HG03196 (cell line): ENCODE measurements around the gene KIF2C.
"Not testable (repeated sequence)": the region's sequence is repeated elsewhere in the genome, so short reads cannot be mapped to it uniquely, and the experiment has no call there.

Experiments
- ATAC-seq: cut with Tn5 transposase; IDR thresholded peaks from one replicate; pipeline ENCODE4 v1.9.1; 2021; ENCODE audit not compliant: unreplicated experiment

KIF2C gene

DNA sequence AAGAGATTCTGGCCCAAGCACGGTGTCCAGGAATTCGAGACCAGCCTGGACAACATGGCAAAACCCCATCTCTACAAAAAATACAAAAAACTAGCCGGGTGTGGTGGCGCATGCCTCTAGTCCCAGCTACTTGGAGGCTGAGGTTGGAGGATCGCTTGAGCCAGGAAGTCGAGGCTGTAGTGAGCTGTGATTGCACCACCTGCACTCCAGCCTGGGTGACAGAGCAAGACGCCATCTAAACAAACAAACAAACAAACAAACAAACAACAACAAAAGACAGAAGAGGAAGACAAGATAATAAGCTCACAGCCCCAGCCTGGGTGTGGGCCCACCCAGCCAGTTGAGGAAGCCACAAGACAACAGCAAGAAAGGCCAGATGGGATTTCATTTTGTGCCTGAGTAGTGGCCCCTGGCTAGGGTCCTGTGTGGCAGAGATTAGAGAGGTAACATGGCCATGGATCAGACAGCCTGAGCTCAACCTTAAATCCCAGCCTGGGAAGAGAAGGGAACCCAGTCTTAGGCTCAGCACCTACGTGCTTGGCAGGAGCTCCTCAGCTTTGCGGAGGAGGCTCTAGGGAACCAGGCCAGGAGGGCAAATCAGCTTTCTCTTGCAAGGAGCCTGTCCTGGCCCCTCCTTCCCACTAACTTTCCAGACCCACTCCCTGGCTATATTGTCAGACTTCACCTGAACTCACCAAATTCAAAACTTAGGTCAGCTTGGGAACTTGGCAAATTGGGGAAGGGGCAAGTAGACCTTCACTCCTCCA, 53.3 kb downstream of the KIF2C start:
- ATAC-seq: no peak

DNA sequence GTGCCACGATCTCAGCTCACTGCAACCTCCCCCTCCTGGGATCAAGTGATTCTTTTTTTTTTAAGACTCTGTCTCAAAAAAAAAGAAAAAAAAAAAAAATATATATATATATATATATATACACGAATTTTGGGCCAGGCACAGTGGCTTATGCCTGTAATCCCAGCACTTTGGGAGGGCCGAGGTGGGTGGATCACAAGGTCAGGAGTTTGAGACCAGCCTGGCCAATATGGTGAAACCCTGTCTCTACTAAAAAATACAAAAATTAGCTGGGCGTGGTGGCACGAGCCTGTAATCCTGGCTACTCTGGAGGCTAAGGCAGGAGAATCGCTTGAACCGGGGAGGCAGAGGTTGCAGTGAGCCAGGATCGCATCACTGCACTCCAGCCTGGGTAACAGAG, 58.2 kb downstream of the KIF2C start:
- not testable (repeated sequence) for ATAC-seq

DNA sequence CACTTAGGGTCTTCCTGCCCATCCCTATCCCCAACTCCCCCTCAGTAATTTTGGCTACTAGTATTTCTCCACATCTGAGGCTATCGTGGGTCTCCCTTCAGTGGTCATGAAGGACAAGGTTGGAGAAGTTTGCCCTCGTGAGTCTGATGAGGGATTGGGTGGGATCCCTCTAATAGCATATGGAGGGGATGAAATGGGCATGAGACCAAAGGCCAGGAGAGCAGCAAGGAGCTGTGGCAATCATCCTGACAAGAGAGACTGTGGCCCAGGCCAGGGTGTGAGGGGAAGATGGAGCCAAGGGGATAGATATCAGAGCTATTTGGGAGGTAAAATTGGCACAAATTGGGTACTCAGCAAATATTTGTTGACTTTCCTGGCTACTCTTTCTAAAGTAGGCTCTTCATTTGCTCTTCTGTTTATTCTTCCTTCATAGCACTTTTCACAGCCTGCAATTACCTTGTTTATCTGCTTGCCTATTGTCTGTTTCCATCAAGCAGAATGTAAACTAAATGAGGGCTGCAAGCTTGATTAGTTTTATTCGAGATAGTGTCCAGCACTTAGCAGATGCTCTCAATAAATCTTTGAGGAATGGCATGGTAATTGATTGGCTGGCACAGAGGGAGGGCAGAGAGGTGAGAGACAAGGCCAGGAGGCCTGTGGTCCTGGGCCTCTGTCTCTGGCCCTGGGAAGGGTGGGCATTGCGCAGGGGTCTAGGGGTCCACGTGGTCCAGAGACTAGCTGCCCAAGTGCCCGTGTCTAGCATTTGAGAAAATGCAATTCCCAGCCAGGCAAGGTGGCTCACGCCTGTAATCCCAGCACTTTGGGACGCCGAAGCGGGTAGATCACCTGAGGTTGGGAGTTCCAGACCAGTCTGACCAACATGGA, 59.1 kb downstream of the KIF2C start:
- ATAC-seq: no peak

DNA sequence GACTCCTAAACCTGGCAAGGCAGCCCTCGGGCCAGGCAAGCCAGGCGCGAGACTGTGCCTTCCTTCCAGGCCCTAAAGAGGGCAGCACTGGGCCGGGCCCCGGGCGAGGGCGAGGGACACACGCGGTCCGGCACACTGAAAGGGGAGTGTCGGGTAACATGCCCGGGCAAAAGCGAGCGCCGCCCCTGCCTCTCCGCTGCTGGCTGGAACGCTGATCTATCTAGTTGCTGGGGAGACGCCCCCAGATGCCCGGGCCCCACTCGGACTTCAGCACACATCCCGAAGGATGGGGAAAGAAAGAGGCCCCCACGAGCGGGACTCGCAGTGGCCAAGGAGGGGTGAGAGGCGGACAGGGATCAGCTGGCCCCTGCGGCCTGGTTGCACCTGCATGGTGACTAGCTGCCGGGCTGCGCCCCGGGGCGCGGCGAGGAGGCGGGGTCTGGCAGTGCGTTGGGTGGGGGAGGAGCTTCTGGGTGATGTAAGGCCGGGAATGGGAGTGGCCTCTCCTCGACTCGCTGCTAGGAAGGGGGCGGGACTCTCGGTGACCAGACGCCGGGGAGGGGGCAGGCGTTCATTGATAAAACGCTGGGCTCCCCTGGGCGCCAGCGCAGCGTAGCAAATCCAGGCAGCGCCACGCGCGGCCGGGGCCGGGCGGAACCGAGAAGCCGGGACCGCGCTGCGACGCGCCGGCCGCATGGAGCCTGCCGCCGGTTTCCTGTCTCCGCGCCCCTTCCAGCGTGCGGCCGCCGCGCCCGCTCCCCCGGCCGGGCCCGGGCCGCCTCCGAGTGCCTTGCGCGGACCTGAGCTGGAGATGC, 60.3 kb downstream of the KIF2C start, which contains the start of gene PLK3:
PLK3 (plus strand) TSS at position 608 of the 815 bp plus-strand sequence; CDS start at position 695, 87 bp downstream.
- peak; percentile 85 for ATAC-seq

DNA sequence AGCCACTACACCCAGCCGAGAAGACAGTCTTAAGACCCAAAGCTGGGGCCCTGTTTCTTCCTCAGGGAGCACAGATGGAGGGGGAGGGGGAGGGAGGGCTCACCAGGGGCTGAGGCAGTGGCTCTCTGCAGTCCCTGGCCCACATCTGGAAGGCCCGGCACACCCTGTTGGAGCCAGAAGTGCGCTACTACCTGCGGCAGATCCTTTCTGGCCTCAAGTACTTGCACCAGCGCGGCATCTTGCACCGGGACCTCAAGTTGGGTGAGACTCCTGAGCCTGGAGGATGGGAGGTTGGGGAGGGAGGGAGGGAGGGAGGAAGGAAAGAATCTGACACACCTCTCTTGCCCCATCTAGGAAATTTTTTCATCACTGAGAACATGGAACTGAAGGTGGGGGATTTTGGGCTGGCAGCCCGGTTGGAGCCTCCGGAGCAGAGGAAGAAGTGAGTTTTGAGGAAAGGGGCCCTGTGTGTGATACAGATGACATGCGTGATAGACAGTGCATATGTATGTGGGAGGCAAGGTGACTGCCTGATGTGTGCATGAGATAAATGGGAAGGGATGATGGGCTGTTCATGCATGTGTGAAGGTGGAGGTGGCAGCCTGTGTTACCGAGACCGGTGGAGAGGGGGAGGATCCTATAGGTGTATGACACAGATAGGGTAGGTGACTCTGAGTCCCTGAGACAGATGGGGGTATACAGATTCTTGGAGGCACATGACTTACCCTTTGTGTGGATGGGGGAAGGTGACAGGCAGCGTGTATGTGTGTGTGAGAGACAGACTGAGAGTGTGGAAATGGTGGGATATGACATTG, 62.1 kb downstream of the KIF2C start:
- no peak for ATAC-seq

DNA sequence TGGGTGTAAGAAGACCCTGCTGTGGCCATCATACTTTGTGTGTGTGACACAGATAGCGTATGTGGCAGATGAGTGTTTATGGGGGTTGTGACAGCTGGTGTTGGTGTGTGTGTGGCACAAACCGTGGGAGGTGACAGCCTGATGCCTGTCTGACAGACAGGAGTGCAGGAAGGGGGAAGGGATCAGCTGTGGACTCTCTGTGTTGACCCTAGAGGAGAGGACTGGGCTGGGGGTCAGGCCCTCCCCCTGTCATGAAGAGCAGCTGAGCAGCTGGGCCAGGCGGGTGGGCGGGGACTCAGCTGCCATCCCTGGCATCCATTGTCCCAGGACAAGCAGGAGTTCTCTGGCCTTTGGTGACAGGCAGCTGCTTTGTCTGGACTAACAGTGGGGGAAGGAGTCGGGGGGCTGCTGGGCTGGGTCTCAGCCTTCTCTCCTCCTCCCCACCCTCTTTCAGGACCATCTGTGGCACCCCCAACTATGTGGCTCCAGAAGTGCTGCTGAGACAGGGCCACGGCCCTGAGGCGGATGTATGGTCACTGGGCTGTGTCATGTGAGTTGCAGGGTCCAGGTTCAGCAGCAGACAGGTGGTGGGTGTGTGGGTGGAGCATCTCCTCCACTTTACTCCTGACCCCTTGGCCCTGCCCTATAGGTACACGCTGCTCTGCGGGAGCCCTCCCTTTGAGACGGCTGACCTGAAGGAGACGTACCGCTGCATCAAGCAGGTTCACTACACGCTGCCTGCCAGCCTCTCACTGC, 62.8 kb downstream of the KIF2C start:
- ATAC-seq: no peak

DNA sequence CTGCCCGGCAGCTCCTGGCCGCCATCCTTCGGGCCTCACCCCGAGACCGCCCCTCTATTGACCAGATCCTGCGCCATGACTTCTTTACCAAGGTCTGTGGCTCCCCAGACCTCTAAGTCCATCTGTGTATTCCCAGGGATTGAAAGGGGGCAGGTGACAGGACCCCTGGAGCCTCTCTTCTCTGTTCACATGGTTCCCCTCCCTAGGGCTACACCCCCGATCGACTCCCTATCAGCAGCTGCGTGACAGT, 63.4 kb downstream of the KIF2C start:
- ATAC-seq: no peak

DNA sequence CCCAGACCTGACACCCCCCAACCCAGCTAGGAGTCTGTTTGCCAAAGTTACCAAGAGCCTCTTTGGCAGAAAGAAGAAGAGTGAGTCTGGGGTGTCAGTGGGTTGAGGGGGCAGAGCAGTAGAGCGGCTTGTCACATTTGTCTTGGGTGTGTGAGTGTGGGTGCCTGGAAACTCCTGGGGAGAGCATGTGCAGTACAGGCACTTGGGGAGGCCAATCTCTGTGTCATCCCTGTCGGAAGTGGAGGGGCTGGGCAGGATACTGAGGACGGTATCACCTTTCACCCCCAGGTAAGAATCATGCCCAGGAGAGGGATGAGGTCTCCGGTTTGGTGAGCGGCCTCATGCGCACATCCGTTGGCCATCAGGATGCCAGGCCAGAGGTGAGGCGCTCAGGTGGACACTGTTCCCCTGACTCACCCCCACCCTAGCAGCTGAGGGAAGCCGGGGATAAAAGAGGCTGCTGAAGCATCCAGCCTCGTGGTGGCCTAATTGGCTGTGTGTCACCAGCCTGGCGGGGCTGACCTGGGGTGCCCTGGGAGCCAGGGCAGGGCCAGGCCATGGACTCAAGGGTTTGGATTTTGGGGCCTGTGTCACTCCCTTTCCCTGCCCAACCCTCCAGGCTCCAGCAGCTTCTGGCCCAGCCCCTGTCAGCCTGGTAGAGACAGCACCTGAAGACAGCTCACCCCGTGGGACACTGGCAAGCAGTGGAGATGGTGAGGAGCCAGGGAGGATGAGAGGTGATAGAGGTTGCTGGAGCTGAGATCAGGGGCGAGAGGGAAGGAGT, 63.9 kb downstream of the KIF2C start:
- ATAC-seq: no peak

DNA sequence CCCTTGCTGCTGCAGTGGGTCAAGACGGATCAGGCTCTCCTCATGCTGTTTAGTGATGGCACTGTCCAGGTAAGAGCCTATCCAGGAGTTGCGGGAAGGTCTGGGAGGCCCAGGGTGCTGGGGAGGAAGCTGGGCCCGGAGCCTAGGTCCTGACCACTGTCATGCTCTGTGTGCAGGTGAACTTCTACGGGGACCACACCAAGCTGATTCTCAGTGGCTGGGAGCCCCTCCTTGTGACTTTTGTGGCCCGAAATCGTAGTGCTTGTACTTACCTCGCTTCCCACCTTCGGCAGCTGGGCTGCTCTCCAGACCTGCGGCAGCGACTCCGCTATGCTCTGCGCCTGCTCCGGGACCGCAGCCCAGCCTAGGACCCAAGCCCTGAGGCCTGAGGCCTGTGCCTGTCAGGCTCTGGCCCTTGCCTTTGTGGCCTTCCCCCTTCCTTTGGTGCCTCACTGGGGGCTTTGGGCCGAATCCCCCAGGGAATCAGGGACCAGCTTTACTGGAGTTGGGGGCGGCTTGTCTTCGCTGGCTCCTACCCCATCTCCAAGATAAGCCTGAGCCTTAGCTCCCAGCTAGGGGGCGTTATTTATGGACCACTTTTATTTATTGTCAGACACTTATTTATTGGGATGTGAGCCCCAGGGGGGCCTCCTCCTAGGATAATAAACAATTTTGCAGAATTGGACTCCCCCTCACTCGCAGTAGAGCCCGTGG, 65.8 kb downstream of the KIF2C start:
- no peak for ATAC-seq

DNA sequence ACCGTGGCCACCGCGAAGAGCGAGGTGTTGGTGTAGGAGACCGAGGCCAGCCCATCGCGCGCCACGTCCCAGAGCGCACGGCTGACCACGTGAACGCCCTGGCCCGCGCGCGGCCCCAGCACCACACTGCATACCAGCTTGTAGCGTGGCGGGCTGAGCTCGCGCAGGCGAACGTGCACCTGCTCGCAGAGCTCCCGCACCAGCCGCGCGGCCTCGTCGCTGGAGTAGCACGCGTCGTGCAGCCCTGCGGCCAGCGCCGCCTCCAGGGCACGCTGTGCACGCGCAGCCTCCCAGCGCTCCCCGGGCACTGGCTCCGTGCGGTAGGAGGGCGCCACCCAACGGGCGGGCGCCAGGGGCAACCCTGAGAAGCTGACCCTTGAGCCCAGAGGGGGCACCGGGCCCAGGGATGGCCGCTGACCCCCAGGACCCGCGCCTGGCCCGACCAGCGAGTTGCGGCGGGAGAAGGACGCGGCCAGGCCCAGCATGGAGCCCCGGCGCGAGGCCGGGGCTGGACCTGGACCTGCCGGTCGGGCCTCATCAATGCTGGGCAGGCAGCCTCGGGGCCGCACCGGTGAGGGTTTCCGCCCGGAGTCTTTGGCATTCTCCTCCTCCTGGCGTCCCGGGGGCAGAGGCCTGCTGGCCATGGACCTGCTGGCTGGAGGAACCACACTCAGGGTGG, 66.5 kb downstream of the KIF2C start:
- no peak for ATAC-seq

DNA sequence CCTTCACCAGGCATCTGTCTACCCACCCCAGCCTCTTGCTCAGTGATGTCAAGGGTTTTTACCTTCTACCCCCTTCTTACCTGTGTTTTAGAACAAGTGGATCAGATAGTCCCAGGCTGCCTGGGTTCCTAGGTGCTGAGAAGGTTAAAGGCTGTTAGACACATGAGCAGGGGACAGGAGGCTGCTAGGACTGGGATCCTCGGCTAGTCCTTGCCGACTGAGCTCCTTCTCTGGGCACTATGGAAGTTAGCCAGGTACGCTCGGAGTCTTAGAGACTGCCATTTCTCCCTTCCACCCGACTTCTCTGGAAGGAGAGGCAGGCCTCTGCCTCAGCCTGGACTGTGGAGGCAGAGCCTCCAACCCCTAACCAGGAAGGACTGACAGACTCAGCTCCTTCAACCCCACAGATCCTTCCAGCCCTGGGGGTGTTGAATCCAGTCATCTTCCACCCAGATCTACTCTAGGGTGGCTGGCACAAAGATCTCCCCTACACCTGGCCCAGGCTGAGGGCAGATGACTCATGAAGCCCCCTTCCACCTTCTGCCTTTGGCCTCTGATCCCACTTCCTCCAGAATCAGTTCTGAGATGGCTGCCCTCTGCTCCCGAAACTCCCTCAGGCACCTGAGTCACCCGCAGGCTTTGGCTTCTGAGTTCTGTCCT, 67.2 kb downstream of the KIF2C start, which contains the start of gene DYNLT4:
DYNLT4 (minus strand) TSS at position 648 of the 660 bp plus-strand sequence. CDS start 683 bp downstream, outside the sequence.
- ATAC-seq: no peak

DNA sequence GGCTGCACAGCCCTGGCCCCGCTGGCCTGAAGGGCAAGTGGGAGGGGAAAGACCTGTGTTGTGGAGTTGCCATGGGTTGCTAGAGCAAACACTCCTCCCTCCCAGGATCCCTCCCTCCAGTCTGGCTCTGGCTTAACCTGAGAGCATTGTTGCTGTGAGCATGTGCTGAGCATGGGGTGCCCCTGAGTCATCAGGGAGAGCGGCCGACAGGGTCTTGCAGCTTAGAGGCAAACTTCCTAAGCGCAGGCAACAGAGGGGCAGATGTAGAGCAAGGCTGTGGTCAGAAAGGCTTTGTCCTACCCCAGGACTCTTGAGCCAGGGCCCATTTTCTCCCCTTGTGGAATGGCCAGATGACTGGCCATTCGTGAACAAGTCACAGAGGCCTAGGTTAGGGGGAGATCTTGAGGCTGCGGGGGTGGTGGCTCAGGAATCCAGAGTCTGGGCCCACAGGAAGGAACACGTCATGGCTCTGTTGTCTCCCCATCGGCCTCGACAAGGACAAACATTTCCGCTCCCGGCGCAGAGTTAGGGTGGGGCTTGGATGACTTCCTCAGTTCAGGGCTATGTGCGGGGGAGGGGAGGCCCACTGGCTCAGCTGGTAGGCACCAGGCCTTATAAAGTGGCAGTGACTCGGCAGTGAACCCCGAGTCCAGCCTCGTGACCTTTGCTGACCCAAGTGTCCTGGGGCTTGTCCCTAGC, 67.9 kb downstream of the KIF2C start:
- peak; percentile 24 for ATAC-seq

DNA sequence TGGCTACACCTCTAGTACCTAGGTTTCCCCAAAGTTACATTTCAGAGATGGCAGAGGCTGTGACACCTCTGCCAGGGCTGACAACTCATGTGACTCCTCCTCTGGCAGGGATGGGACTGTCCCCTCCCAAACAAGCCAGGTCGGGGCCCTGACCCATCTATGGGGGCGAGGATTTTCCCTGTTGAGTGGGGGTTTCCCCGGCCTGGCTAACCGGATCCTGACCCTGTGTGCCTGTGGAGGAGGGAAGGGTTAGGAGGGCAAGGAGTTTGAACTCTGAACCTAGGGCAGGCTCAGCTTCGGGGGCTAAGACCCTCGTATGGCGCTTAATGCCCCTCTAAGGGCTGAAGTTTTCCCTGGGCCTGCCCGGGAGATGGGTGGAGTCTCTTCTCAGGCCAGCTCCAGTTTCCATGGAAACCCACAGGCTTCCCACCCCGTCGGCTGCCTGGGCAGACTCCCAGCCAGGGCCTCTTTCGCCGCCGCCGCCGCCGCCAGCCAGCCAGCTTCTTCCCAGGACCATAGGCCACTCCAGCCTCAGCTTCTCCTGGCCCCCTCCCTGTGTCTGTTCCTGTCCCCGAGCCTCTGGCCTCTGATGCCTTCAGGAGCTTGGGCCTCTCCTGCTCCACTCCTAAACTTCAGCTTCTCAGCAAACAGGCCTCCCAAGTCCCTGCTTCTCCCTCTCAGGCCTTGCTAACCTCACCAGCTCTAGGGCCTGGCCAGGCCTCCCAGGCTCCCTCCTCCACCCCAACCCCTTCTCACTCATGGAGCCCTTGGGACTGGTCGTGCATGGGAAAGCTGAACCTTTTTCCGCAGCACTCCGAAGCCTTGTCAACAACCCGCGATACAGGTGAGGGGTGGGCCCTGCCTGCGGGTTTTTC, 68.7 kb downstream of the KIF2C start, which contains the start of gene BTBD19:
BTBD19 (plus strand) TSS at position 461 of the 875 bp plus-strand sequence; CDS start at position 759, 298 bp downstream.
- peak; percentile 27 for ATAC-seq

DNA sequence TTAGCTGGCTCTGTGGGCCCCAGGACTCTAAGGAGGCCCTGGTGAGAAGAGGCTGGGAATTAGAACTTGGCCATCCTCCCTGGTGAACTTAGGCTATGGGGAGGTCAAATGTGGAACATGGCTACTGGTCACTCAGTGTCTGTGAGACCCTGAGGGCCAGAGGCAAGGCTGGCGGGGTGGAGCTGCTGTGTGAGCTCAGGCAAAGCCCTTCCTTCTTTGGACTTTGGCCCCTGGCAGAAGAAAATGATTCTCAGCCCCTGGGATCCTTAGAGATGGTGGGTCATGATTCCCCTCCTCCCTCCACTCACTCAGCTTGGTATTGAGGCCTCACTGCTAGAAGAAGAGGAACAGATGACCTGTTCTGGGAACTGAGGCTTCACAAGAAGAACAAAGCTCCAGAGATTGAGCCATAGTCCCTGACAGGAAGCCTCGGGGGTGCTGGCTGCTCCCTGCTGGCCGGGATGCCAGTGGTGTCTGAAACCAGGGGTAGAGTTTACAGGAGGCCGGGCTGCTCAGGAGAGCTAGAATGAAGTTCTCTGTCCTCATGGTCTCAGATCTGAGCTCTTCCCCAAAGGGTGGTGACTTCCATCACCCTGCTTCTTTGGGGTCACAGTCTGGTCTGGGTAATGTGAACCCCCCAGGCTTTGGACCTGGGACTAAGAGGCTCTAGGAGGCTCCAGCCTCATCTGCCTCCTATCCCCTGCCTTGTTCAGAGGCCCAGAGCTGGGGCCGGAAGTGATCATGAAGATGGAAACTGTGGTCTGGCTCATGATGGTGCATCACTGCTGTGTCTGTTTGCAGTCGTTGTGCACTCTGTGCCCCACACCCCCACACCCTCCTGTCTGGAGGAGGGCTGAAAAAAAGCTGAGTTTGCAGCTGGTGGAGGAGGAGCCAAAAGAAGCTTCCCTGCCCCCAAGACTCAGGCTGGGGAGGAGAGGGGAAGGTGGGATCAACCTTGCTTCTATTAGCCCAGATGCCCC, 69.6 kb downstream of the KIF2C start:
- peak; percentile 27 for ATAC-seq
